Inferior parietal cortex (tissue), 1 donor: ENCODE measurements around the gene PTGFRN.

Experiments used
- DNase-seq: peaks from one replicate; pipeline ENCODE4 v3.0.0-alpha.2; 2016; ENCODE audit errors: extremely low spot score

The PTGFRN gene

DNA sequence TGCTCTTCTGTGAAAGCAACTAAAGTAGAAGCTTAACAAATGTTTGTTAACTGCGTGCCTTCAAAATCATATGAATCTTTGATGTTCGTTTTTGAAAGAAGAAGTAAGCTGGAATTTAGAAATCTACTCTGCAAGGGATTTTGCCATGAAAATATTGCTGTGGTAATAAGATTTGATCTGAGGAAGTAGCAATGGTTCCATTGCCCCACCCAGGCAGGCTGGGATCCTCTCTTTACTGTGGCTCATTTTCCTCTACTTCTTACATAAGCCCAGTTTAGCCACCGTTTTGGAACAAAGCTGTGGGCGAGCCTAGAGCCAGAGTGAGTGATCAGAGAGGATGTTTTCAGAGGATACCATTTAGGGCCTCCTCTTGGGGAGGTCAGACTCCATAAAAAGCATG is 20.3 kb upstream of the PTGFRN start:
- DNase-seq: peak; percentile 9

GRCh38 chr1:116891396-116892079 is 18.2 kb upstream of the PTGFRN start:
- no peak for DNase-seq

- DNase-seq: no peak
These were observed 14.6 kb upstream of the PTGFRN start for GRCh38 chr1:116895073-116895472.

DNA sequence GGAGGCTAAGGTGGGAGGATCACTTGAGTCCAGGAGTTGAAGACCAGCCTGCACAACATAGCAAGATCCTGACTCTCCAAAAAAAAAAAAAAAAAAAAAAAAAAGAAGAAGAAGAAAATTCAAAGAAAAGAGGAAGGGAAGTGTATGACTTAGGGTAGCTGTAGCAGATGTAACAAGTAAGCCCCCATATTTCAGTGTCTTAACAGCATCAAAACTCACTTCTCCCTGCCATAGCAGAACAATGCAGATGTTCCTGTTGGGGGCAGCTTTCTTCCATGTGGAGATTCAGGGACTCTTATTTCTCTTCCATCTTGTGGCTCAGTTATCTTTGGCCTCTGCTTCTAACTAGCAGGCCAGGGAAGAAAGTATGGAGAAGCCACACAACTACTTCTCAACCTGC is 10.2 kb upstream of the PTGFRN start:
- DNase-seq: no peak

GRCh38 chr1:116900471-116901365 is 9.0 kb upstream of the PTGFRN start:
- DNase-seq: no peak

- no peak for DNase-seq
These were observed 7.7 kb upstream of the PTGFRN start for GRCh38 chr1:116902027-116902426.

DNA sequence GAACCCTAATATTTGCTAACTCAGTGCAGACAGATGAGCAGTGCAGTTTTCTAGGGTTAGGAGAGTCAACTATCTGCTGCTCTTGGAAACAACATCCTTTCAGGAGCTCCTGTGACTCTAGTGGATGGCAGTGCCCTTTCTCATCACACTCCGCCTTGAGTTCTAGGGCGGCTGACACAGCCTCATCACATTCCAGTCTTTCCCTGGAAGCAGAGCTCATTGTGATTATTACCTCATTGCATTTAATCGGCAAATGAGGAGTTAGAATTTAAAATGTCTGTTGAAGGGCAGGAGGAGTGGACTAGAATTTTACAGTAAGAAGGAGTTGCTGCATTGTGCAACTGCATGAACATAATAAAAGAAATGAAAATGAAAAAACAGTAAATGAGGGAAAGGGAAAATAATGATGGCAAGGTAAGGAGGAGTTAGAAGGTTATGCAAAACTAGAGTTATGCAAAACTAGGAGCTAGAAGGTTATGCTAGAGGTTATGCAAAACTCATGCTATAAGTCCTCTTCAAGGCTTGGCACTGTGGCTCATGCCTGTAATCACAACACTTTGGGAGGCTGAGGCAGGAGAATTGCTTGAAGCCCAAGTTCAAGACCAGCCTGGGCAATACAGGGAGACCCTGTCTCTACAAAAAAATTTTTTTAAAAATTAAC is 6.9 kb upstream of the PTGFRN start:
- DNase-seq: no peak

DNA sequence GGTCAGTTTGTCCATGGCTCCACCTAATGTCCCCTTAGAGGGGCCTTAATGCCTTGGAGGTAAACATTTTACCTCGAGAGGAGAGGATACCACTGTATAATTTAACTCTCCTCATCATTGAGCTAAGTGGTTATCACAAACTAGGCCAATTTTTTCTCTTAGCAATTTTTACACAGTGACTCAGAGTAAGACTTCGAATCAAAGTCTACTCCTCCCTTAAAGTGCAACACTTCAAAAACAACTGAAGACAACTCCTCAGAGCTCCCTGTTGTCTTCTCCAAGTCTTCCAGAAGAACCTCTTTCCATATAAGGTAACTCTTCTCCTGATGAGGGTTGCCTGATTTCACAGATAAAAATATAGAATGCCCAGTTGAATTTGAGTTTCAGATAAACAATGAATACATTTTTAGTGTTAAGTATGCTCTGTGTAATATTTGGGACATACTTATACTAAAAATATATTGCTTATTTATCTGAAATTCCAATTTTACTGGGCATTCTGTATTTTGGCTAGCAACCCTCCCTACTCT is 4.9 kb upstream of the PTGFRN start:
- DNase-seq: no peak

DNA sequence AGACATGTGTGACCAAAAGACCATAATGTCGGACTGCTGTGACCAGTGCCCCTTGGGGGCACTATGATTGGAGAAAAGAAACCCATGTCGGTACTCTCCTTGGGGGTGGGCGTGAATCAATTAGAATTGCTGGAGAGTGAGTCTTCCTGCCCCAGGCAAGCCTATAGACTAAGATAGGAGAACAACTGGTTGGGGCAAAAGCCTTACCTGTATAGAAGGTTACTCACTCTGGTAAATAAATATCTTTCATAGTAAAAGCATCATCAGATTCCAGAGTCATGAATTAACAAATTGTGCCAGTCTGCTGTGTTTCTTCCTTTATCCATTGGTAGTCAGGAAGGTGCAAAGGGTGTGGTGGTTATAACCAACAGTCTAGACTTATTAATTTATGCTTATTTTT is 2.9 kb upstream of the PTGFRN start:
- no peak for DNase-seq

DNA sequence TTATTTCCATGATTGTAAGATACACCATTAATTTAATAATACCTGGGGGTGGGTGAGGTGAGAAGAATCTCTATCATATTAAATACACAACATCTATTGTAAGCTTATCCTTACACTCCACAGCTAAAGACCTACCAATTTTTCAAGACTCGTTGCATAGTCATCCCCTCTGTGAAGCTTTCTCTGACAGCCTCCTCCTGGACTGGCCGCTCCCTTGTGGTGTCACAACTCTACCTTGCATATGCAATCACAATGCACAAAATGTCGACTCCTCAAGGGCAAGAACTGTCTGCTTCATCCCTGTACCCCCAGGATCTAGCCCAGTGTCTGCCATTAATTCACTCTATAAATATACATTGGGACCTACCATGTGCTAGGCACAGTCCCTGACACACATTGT is 2.4 kb upstream of the PTGFRN start:
- DNase-seq: no peak

- no peak for DNase-seq
These were observed 1.4 kb upstream of the PTGFRN start for GRCh38 chr1:116908266-116908665.

DNA sequence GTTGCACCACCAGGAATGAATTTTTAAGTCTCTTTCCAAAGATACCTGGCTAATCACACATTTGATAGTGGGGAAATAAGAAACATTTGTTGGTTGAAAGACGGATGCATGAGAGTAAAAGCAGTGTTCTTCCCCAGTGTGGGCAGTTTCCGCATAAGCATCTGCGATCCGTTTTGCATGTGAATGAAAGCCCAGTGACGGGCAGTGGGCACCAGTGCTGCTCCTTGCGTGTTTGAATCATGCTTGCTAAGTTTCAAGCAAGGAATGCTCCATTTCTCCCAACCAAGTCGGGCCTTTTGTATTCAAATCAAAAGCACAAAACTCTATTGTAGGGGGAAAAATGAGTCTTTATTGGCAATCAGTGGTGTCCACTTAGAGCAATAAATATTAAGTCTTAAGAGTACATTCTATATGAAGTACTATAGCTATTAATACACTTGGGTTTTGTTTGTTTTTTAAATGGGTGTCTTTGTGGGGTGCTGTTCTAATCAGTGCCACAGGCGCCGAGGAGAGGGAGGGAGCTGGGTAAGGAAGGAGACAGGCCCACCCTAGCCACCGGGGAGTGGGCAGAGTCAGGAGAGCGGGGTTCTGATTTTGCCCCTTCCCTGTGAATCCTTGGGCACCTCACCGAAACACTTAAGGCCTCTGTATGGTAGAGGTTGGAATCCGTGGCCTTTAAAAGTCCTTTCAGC is 750 bp upstream of the PTGFRN start:
- no peak for DNase-seq

GRCh38 chr1:116910379-116911187 is 867 bp downstream of the PTGFRN start:
- DNase-seq: no peak

GRCh38 chr1:116911188-116911553 is 1.5 kb downstream of the PTGFRN start:
- no peak for DNase-seq

GRCh38 chr1:116911779-116912469 is 2.2 kb downstream of the PTGFRN start:
- no peak for DNase-seq

GRCh38 chr1:116912846-116913245 is 3.1 kb downstream of the PTGFRN start:
- no peak for DNase-seq

GRCh38 chr1:116913941-116914340 is 4.2 kb downstream of the PTGFRN start:
- peak; percentile 32 for DNase-seq

GRCh38 chr1:116914667-116915066 is 5.0 kb downstream of the PTGFRN start:
- DNase-seq: no peak

- no peak for DNase-seq
These were observed 5.5 kb downstream of the PTGFRN start for GRCh38 chr1:116915086-116915661.

DNA sequence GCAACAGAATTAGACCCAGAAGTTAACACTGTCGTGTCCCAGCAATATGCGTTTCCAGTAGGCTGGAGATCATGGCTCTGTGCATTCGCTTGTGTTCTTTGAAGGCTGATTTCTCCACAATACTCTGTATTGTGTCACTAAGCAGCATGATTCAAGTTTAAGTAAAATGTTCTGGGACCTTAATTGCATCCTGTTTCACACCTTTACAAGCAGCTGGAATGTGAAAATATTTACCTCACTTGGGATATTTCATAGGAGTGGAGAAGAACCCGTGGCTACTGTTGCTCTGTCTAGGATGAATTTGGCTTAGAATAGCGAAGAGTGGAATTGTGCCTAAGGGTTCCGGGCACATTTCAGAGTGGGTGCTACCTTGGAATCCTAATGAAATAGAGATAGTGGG is 6.3 kb downstream of the PTGFRN start:
- DNase-seq: no peak
